Lower leg skin (tissue), 3 donors: ENCODE results near the gene SUN5.

ENCODE experiments used
- POLR2A ChIP-seq, 2 donors: fragments of 450-650 bp; IDR thresholded peaks; one replicate each; pipeline ENCODE4 v1.6.1; 2016 to 2017; ENCODE audit warnings: antibody characterized with exemption in 2 of 2, mild to moderate bottlenecking in 1 of 2, moderate library complexity in 1 of 2
- TF ChIP-seq, protein P1 (sequence below), 3 donors: fragments of 450-650 bp; IDR thresholded peaks; one replicate each; pipeline ENCODE4 v1.5.1; 2016; ENCODE audit warnings: antibody characterized with exemption in 3 of 3, mild to moderate bottlenecking in 3 of 3, moderate library complexity in 2 of 3

DNA sequence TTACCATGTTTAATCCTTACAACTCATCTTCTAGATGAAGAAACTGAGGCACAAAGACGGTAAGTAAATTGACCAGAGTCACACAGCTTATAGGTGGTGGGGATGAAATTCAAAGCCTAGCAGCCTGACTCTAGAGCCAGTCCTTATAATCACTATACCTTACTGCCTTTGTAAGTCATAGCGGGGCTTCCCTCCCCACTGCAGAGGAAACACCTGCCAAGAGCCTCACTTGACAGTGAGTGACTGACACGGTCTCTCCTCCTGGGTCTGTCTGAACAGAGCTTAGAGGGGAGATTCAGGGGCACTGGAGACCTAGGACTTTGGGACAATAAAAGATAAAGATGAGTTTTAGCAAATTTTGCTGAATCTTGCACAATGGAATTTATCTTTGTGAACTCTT, 12.8 kb downstream of the SUN5 start:
- TF ChIP-seq, protein P1, sequence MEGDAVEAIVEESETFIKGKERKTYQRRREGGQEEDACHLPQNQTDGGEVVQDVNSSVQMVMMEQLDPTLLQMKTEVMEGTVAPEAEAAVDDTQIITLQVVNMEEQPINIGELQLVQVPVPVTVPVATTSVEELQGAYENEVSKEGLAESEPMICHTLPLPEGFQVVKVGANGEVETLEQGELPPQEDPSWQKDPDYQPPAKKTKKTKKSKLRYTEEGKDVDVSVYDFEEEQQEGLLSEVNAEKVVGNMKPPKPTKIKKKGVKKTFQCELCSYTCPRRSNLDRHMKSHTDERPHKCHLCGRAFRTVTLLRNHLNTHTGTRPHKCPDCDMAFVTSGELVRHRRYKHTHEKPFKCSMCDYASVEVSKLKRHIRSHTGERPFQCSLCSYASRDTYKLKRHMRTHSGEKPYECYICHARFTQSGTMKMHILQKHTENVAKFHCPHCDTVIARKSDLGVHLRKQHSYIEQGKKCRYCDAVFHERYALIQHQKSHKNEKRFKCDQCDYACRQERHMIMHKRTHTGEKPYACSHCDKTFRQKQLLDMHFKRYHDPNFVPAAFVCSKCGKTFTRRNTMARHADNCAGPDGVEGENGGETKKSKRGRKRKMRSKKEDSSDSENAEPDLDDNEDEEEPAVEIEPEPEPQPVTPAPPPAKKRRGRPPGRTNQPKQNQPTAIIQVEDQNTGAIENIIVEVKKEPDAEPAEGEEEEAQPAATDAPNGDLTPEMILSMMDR (IDR thresholded peaks at IDR 0.05): no peak
- no peak for TF ChIP-seq POLR2A (IDR thresholded peaks at IDR 0.05)
